Measurements from ENCODE around the gene GART. TPM values are rescaled to one million over a fixed set of nuclear protein-coding genes. Genes with fewer than 3 reads are reported as not detected.

GART gene
- total and polyA plus RNA-seq, 2 of the 4 experiments (the other 2 are of a cell fraction) = 29.9 to 73.8 TPM

DNA sequence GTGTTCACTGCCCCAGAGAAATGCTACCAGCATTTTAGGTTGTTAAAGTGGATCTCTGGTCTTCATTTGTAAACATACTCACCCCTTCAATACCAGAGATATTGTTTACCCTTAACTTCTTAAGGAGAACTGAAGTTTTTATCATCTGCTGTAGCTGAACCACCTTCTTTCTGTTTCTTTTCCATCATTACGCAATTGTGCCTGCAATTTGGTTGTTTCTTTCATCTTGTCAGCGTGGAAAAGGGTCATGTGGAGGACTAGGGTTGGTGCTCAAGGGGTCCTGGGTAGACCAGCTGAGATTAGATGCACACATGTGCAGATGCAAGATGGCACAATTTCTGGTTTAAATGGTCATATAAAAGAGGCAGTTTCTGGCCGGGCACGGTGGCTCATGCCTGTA is 23.0 kb downstream of the GART start:
- no peak overlapping the region for H3K14ac ChIP-seq (replicated peaks; ENCODE audit: low read depth, low read length)
- H3K79me1 ChIP-seq (ENCODE audit: low read depth in 1 of 2, low read length in 2 of 2) = no peaks in the 10 kb centered on the region
- no peak overlapping the region for H4K8ac ChIP-seq (ENCODE audit: low read depth in 2 of 2, low read length in 2 of 2)
- intact Hi-C loops (cut with micrococcal nuclease) = no loop called here
- H2AK9ac ChIP-seq (replicated peaks; ENCODE audit: low read depth, low read length, poor library complexity) = no peak overlapping the region
- no peak overlapping the region for H2BK20ac ChIP-seq (ENCODE audit: low read depth, low read length)
- POLR2A ChIA-PET (ENCODE audit: unreplicated experiment) = no interaction called here
- H3K4ac ChIP-seq (ENCODE audit: low read depth, low read length) = no peak overlapping the region
- no TSS peak for BruUV-seq (replicated peaks)
- ATAC-seq (ENCODE audit: low read depth) = no peak
- CTCF ChIA-PET = no interaction called here
- no peak overlapping the region for H4K5ac ChIP-seq (ENCODE audit: low read depth, low read length)
- H3K23ac ChIP-seq (ENCODE audit: low read depth, low read length) = no peak overlapping the region
- H2BK15ac ChIP-seq (ENCODE audit: low read depth, low read length) = no peak overlapping the region
- no peak overlapping the region for H4K91ac ChIP-seq (ENCODE audit: insufficient read depth, low read depth, low read length)
- no peak overlapping the region for H3K4me3 ChIP-seq (ENCODE audit: insufficient read depth, low read depth, low read length)
- H2BK5ac ChIP-seq (ENCODE audit: low read depth, low read length, poor library complexity, severe bottlenecking) = no peak overlapping the region
- no peaks in the 10 kb centered on the region for H3K9me3 ChIP-seq (ENCODE audit: control insufficient read depth, insufficient read depth, low read length)
- no peak overlapping the region for H2BK120ac ChIP-seq (ENCODE audit: low read depth, low read length)
- TF ChIP-seq MAZ (IDR thresholded peaks at IDR 0.05; ENCODE audit: borderline replicate concordance, low read depth, low read length) (no peak), CEBPB (IDR thresholded peaks at IDR 0.05; ENCODE audit: low read depth, low read length) (peak; percentile 75)
- TF ChIP-seq, protein P1, sequence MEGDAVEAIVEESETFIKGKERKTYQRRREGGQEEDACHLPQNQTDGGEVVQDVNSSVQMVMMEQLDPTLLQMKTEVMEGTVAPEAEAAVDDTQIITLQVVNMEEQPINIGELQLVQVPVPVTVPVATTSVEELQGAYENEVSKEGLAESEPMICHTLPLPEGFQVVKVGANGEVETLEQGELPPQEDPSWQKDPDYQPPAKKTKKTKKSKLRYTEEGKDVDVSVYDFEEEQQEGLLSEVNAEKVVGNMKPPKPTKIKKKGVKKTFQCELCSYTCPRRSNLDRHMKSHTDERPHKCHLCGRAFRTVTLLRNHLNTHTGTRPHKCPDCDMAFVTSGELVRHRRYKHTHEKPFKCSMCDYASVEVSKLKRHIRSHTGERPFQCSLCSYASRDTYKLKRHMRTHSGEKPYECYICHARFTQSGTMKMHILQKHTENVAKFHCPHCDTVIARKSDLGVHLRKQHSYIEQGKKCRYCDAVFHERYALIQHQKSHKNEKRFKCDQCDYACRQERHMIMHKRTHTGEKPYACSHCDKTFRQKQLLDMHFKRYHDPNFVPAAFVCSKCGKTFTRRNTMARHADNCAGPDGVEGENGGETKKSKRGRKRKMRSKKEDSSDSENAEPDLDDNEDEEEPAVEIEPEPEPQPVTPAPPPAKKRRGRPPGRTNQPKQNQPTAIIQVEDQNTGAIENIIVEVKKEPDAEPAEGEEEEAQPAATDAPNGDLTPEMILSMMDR (conservative IDR thresholded peaks at IDR 0.05; ENCODE audit: low read depth, low read length) = no peak
- H3K4me2 ChIP-seq (ENCODE audit: low read depth, low read length) = no peak overlapping the region
- no peak overlapping the region for H2AFZ ChIP-seq (replicated peaks; ENCODE audit: low read length, poor library complexity)
- no peak overlapping the region for H3K18ac ChIP-seq (ENCODE audit: low read depth, low read length)
- peaks cover 5% of the 10 kb centered on the region; the same call in 1 of the 2 replicates for H3K4me1 ChIP-seq (ENCODE audit: control insufficient read depth, insufficient read depth, low read length)
- no peak overlapping the region for H2AK5ac ChIP-seq (ENCODE audit: low read depth, low read length)
- DNase-seq = no peak
- dilution Hi-C loops (cut with HindIII; ENCODE audit: low sequenced_read_pairs, unreplicated experiment) = no loop called here
- in situ Hi-C loops (cut with MboI; ENCODE audit: low sequenced_read_pairs) = no loop called here
- no peak overlapping the region for H3K9ac ChIP-seq (ENCODE audit: low read depth, low read length)
- 100% methylated on average over 1 of the region's 4 CpGs; no CpG with 5 or more reads in 1 of the 2 experiments for WGBS, 2 experiments (ENCODE audit: extremely low coverage in 2 of 2, insufficient read length in 1 of 2)
- H3K27me3 ChIP-seq (ENCODE audit: control insufficient read depth, insufficient read depth, low read length) = no peaks in the 10 kb centered on the region
- H3K36me3 ChIP-seq (ENCODE audit: control insufficient read depth, insufficient read depth, low read length) = peaks cover 30% of the 10 kb centered on the region
- no peak overlapping the region for H3K56ac ChIP-seq (ENCODE audit: extremely low read depth, insufficient read depth, low read length)
- no peaks in the 10 kb centered on the region for H4K20me1 ChIP-seq (ENCODE audit: insufficient read depth, low read length)
- no peak overlapping the region for H3K27ac ChIP-seq (ENCODE audit: insufficient read depth, low read length)
- H3K9me1 ChIP-seq (ENCODE audit: insufficient read depth, low read length) = no peaks in the 10 kb centered on the region

All from IMR-90 (cell line).